Breast epithelium (tissue), 4 donors: Measurements from ENCODE around the gene FTO. TPM values are rescaled to one million over a fixed set of nuclear protein-coding genes. Genes with fewer than 3 reads are reported as not detected.

Experiments
- DNase-seq, 2 donors: peaks; one replicate each; pipeline ENCODE4 v3.0.0-alpha.2; 2019; ENCODE audit warnings: low spot score in 2 of 2
- H3K27ac ChIP-seq, 2 donors: fragments of 200-600 bp; sonication (generic) in 1 of 2; one replicate each; pipeline ENCODE4 v1.5.1; 2016 to 2019; ENCODE audit warnings: mild to moderate bottlenecking in 1 of 2
- H3K27me3 ChIP-seq, 2 donors: fragments of 200-600 bp; sonication (generic) in 1 of 2; one replicate each; pipeline versions ENCODE4 v1.5.1 to v1.6.0; 2017 to 2019; ENCODE audit warnings: control low read depth in 1 of 2, mild to moderate bottlenecking in 1 of 2
- H3K36me3 ChIP-seq: fragments of 200-600 bp; one replicate; pipeline ENCODE4 v1.5.1; 2019
- H3K4me1 ChIP-seq, 2 donors: fragments of 200-600 bp; sonication (generic); one replicate each; pipeline ENCODE4 v1.5.1; 2016 to 2019; ENCODE audit warnings: control low read depth in 1 of 2
- H3K4me3 ChIP-seq, 3 donors: fragments of 200-600 bp; sonication (generic); 1 replicate in 2 of 3; 2 replicates in 1 of 3; pipeline ENCODE4 v1.5.1; 2016 to 2019; ENCODE audit warnings: mild to moderate bottlenecking in 3 of 3, moderate library complexity in 2 of 3
- H3K9me3 ChIP-seq, 2 donors: fragments of 200-600 bp; sonication (generic) in 1 of 2; one replicate each; pipeline ENCODE4 v1.5.1; 2016 to 2019; ENCODE audit warnings: control low read depth in 1 of 2
- CTCF ChIP-seq, 3 donors: fragments of 450-650 bp; IDR thresholded peaks; one replicate each; pipeline ENCODE4 v1.5.1; 2016 to 2017; ENCODE audit warnings: antibody characterized with exemption in 3 of 3, mild to moderate bottlenecking in 3 of 3, moderate library complexity in 3 of 3
- POLR2A ChIP-seq: fragments of 450-650 bp; IDR thresholded peaks from one replicate; pipeline ENCODE4 v1.6.1; 2016; ENCODE audit warnings: antibody characterized with exemption, mild to moderate bottlenecking, moderate library complexity
- POLR2AphosphoS5 ChIP-seq, 3 donors: sonication (generic); formaldehyde crosslinking; IDR thresholded peaks; one replicate each; pipeline ENCODE4 v1.6.1; 2017; ENCODE audit warnings: antibody characterized with exemption in 3 of 3
- intact Hi-C: fragments of 100-400 bp; cut with DNase I; formaldehyde crosslinking; loops from one replicate; pipeline ENCODE4 v1.15.1; 2023; ENCODE audit warnings: low total_unique reads
- total RNA-seq, 3 donors: library from RNA; depleted of rRNA; stranded (reverse); fragments of >200 nt; gene quantifications; one replicate each; pipeline ENCODE4 v1.1.0, GENCODE V29; 2016

FTO gene
- total RNA-seq, 3 donors from 2014 or later = 109 to 193 (median 174) TPM

GRCh38 chr16:54006693-54007092, 302.7 kb downstream of the FTO start:
- TF ChIP-seq POLR2A (no peak), CTCF (IDR thresholded peaks at IDR 0.05) (no peak), POLR2AphosphoS5 (IDR thresholded peaks at IDR 0.05) (no peak)
- intact Hi-C loops = no loop called here
- H3K4me1 ChIP-seq = no peaks in the 10 kb centered on the region

DNA sequence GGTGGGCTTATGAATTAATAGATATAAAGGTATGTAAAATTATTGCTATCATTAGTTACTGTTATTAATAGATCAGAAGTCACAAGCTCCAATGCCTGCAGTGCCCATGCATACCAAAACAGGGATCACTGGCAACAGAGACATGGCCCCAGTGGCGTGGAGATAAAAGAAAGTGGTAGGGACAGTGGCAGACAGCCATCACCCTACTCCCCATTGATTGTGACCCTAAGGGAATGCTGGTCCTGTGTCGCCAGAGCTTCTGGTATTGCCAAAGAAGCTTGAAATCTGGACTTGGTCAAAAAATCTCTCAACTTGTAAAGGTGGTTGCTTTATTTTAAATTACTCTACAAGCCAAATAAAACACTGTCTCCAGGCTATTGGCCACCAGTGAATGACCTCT, 303.5 kb downstream of the FTO start:
- Histone ChIP-seq H3K4me1 (no peaks in the 10 kb centered on the region), H3K27ac (peak overlapping the region in 1 of 2 donors; percentile 5), H3K27me3 (no peaks in the 10 kb centered on the region), H3K9me3 (peaks cover 0 to 5% of the 10 kb centered on the region in 2 donors), H3K4me3 (no peak overlapping the region), H3K36me3 (no peaks in the 10 kb centered on the region)
- no peak for TF ChIP-seq POLR2A
- TF ChIP-seq CTCF (IDR thresholded peaks at IDR 0.05) = no peak
- TF ChIP-seq POLR2AphosphoS5 (IDR thresholded peaks at IDR 0.05) = no peak
- DNase-seq = no peak
- intact Hi-C loops = no loop called here

More at GRCh38 chr16:54006693-54007092, 302.7 kb downstream of the FTO start:
- no peaks in the 10 kb centered on the region for H3K9me3 ChIP-seq
- no peak overlapping the region for H3K27ac ChIP-seq
- DNase-seq = no peak
- no peaks in the 10 kb centered on the region for H3K27me3 ChIP-seq
- H3K4me3 ChIP-seq = no peak overlapping the region
- H3K36me3 ChIP-seq = no peaks in the 10 kb centered on the region

GRCh38 chr16:54009464-54010176, 305.7 kb downstream of the FTO start:
- Histone ChIP-seq H3K4me3 (no peak overlapping the region), H3K9me3 (peaks cover 0 to 8% of the 10 kb centered on the region in 2 donors), H3K36me3 (no peaks in the 10 kb centered on the region), H3K27me3 (no peaks in the 10 kb centered on the region), H3K4me1 (no peaks in the 10 kb centered on the region), H3K27ac (peak overlapping the region; percentile 58 to 59)
- intact Hi-C loops = loop anchor here (10.0 kb wide), 1 partner anchor 275 kb away; the partner anchor contains the start of gene IRX3
- no peak for TF ChIP-seq POLR2AphosphoS5 (IDR thresholded peaks at IDR 0.05)
- TF ChIP-seq CTCF (IDR thresholded peaks at IDR 0.05) = no peak
- no peak for TF ChIP-seq POLR2A
- no peak for DNase-seq

- Histone ChIP-seq H3K27ac (no peak overlapping the region), H3K27me3 (no peaks in the 10 kb centered on the region), H3K9me3 (peaks cover 0 to 8% of the 10 kb centered on the region in 2 donors), H3K36me3 (no peaks in the 10 kb centered on the region), H3K4me3 (no peak overlapping the region), H3K4me1 (no peaks in the 10 kb centered on the region)
- no peak for DNase-seq
- intact Hi-C loops = loop anchor here (10.0 kb wide), 1 partner anchor 270 kb away; the partner anchor contains the start of gene IRX3
- TF ChIP-seq POLR2A (no peak), POLR2AphosphoS5 (IDR thresholded peaks at IDR 0.05) (no peak), CTCF (IDR thresholded peaks at IDR 0.05) (no peak)
Observed at GRCh38 chr16:54015147-54015546, 311.2 kb downstream of the FTO start.

DNA sequence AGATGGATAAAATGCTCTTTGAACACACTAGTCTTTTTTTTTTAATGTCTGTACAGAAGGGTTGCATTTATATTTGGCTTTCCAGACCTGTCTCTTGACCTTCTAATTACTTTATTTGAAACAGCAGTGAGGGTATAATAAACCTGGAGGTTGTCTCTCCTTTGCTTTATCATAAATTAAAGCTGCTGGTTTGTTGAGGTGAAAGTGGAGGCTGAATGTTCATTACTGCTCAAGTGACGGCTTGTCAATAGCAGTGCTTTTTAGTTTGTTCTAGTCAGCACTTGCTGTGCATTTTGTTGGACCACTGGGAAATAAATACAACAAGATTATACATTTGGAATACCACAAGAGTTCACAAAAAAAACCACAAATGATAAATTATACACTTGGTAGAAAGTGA, 318.4 kb downstream of the FTO start:
- Histone ChIP-seq H3K4me3 (no peak overlapping the region), H3K9me3 (no peaks in the 10 kb centered on the region), H3K4me1 (no peaks in the 10 kb centered on the region), H3K36me3 (no peaks in the 10 kb centered on the region), H3K27ac (no peak overlapping the region), H3K27me3 (no peaks in the 10 kb centered on the region)
- DNase-seq = no peak
- intact Hi-C loops = no loop called here
- no peak for TF ChIP-seq POLR2AphosphoS5 (IDR thresholded peaks at IDR 0.05)
- TF ChIP-seq CTCF (IDR thresholded peaks at IDR 0.05) = no peak
- no peak for TF ChIP-seq POLR2A
